Spinal cord (tissue), 10 donors: Measurements from ENCODE around the gene COBL. TPM values are rescaled to one million over a fixed set of nuclear protein-coding genes. Genes with fewer than 3 reads are reported as not detected.

Experiments used
- DNase-seq, 6 donors: peaks; one replicate each; pipeline versions ENCODE4 v3.0.0 to v3.0.0-alpha.2; 2013 to 2015; ENCODE audit warnings: low spot score in 6 of 6, low read depth in 4 of 6
- H3K27ac ChIP-seq: one replicate; pipeline ENCODE4 v1.5.1; 2013; ENCODE audit warnings: low read depth, low read length, control low read depth
- H3K27me3 ChIP-seq: one replicate; pipeline ENCODE4 v1.6.1; 2013; ENCODE audit warnings: low read length; ENCODE audit not compliant: control insufficient read depth, insufficient read depth
- H3K36me3 ChIP-seq: one replicate; pipeline ENCODE4 v1.6.1; 2013; ENCODE audit warnings: low read length; ENCODE audit not compliant: control insufficient read depth, insufficient read depth
- H3K4me1 ChIP-seq: one replicate; pipeline ENCODE4 v1.6.1; 2013; ENCODE audit warnings: low read length; ENCODE audit not compliant: control insufficient read depth, insufficient read depth
- H3K4me3 ChIP-seq: one replicate; pipeline ENCODE4 v1.5.1; 2013; ENCODE audit warnings: low read depth, low read length, control low read depth
- H3K9me3 ChIP-seq: one replicate; pipeline ENCODE4 v1.6.1; 2013; ENCODE audit warnings: low read length; ENCODE audit not compliant: control insufficient read depth, insufficient read depth
- WGBS: methylation state at CpG from one replicate; pipeline ENCODE4 v1.1.5; 2013; ENCODE audit warnings: missing lambda C conversion rate; ENCODE audit not compliant: insufficient coverage; 5-methylcytosine and 5-hydroxymethylcytosine counted together
- polyA plus RNA-seq, 2 donors: library from polyadenylated mRNA; unstranded; fragments of 120-200 nt; gene quantifications; one replicate each; pipeline ENCODE4 v1.2.1, GENCODE V29; 2013; ENCODE audit not compliant: insufficient read length in 2 of 2
- total RNA-seq, 2 donors: library from RNA; depleted of rRNA in 1 of 2; stranded (reverse); fragments of 120-200 nt in 1 of 2; fragments of >200 nt in 1 of 2; gene quantifications; one replicate each; pipeline versions ENCODE4 v1.2.3 to v1.2.4, GENCODE V29; 2013 to 2014
- donor health status: healthy.

The COBL gene
- total and polyA plus RNA-seq, 4 donors, result 3.8 to 7.8 (median 5.1) TPM

GRCh38 chr7:51102828-51103227, 213.8 kb downstream of the COBL start:
- Histone ChIP-seq H3K27ac (no peak overlapping the region), H3K36me3 (no peaks in the 10 kb centered on the region), H3K4me3 (no peak overlapping the region), H3K4me1 (no peaks in the 10 kb centered on the region), H3K27me3 (no peaks in the 10 kb centered on the region), H3K9me3 (peaks cover 5% of the 10 kb centered on the region)
- DNase-seq, result no peak
- WGBS, result 60% methylated on average over 1 of the region's 2 CpGs

GRCh38 chr7:51101111-51101757, 215.4 kb downstream of the COBL start:
- H3K4me1 ChIP-seq, result no peaks in the 10 kb centered on the region
- H3K9me3 ChIP-seq, result peaks cover 5% of the 10 kb centered on the region
- H3K4me3 ChIP-seq, result no peak overlapping the region
- no peaks in the 10 kb centered on the region for H3K27me3 ChIP-seq
- no CpG with 5 or more reads among the region's 1 CpG for WGBS
- DNase-seq, result no peak
- no peak overlapping the region for H3K27ac ChIP-seq
- no peaks in the 10 kb centered on the region for H3K36me3 ChIP-seq

- WGBS, result 43% methylated on average over 2 of the region's 2 CpGs
- Histone ChIP-seq H3K27me3 (no peaks in the 10 kb centered on the region), H3K27ac (no peak overlapping the region)
Observed at GRCh38 chr7:51090411-51090810, 226.2 kb downstream of the COBL start.

GRCh38 chr7:51085034-51085692, 231.4 kb downstream of the COBL start:
- Histone ChIP-seq H3K4me1 (peaks cover 13% of the 10 kb centered on the region), H3K9me3 (no peaks in the 10 kb centered on the region), H3K4me3 (no peak overlapping the region), H3K36me3 (no peaks in the 10 kb centered on the region), H3K27ac (no peak overlapping the region), H3K27me3 (no peaks in the 10 kb centered on the region)
- 100% methylated on average over 6 of the region's 12 CpGs for WGBS
- DNase-seq, result no peak

More at GRCh38 chr7:51090411-51090810, 226.2 kb downstream of the COBL start:
- Histone ChIP-seq H3K36me3 (no peaks in the 10 kb centered on the region), H3K9me3 (no peaks in the 10 kb centered on the region), H3K4me1 (no peaks in the 10 kb centered on the region), H3K4me3 (no peak overlapping the region)
- peak in 1 of 6 donors; percentile 23 for DNase-seq

GRCh38 chr7:51084121-51084520, 232.5 kb downstream of the COBL start:
- Histone ChIP-seq H3K4me1 (peaks cover 18% of the 10 kb centered on the region), H3K27me3 (no peaks in the 10 kb centered on the region), H3K9me3 (no peaks in the 10 kb centered on the region), H3K4me3 (no peak overlapping the region), H3K36me3 (no peaks in the 10 kb centered on the region), H3K27ac (no peak overlapping the region)
- DNase-seq, result no peak
- WGBS, result 69% methylated on average over 3 of the region's 8 CpGs

- no peak for DNase-seq
- H3K4me3 ChIP-seq, result no peak overlapping the region
- no peaks in the 10 kb centered on the region for H3K9me3 ChIP-seq
- no peak overlapping the region for H3K27ac ChIP-seq
- no peaks in the 10 kb centered on the region for H3K27me3 ChIP-seq
- H3K4me1 ChIP-seq, result peaks cover 18% of the 10 kb centered on the region
- no peaks in the 10 kb centered on the region for H3K36me3 ChIP-seq
- 92% methylated on average over 13 of the region's 14 CpGs for WGBS
Observed at GRCh38 chr7:51082940-51083533, 233.6 kb downstream of the COBL start.

- Histone ChIP-seq H3K4me3 (no peak overlapping the region), H3K4me1 (peaks cover 18% of the 10 kb centered on the region), H3K27ac (no peak overlapping the region), H3K9me3 (no peaks in the 10 kb centered on the region), H3K36me3 (no peaks in the 10 kb centered on the region), H3K27me3 (no peaks in the 10 kb centered on the region)
- 89% methylated on average over 13 of the region's 19 CpGs for WGBS
- no peak for DNase-seq
Observed at GRCh38 chr7:51082096-51082840, 234.3 kb downstream of the COBL start.

GRCh38 chr7:51081270-51081890, 235.2 kb downstream of the COBL start:
- Histone ChIP-seq H3K27me3 (no peaks in the 10 kb centered on the region), H3K27ac (no peak overlapping the region), H3K36me3 (no peaks in the 10 kb centered on the region), H3K9me3 (no peaks in the 10 kb centered on the region), H3K4me3 (no peak overlapping the region), H3K4me1 (peaks cover 18% of the 10 kb centered on the region)
- WGBS, result 81% methylated on average over 8 of the region's 11 CpGs
- DNase-seq, result no peak

GRCh38 chr7:51080622-51081269, 235.9 kb downstream of the COBL start:
- peak in 5 of 6 donors; percentile 19 to 81 (median 33) for DNase-seq
- 16% methylated on average over 4 of the region's 12 CpGs for WGBS
- Histone ChIP-seq H3K27ac (no peak overlapping the region), H3K27me3 (no peaks in the 10 kb centered on the region), H3K4me1 (peaks cover 18% of the 10 kb centered on the region), H3K4me3 (no peak overlapping the region), H3K9me3 (no peaks in the 10 kb centered on the region), H3K36me3 (no peaks in the 10 kb centered on the region)
